PC-9 (cell line): ENCODE data around the gene HOXA9. TPM values are rescaled to one million over a fixed set of nuclear protein-coding genes. Genes with fewer than 3 reads are reported as not detected.

Experiments
- BruUV-seq: library from RNA; stranded (reverse); fragments of 400-500 nt; replicated peaks from 2 replicates; lab custom pipeline; 2021; lab: Mats Ljungman, UMichigan
- CTCF ChIA-PET: fragments of 300-600 bp; sonication (Branson Sonifier 250); formaldehyde crosslinking; loops from one replicate; lab custom pipeline; 2022; ENCODE audit warnings: antibody characterized with exemption; lab: Charles Lee
- POLR2A ChIA-PET: fragments of 300-600 bp; sonication (Branson Sonifier 250); formaldehyde crosslinking; loops from one replicate; lab custom pipeline; 2022; ENCODE audit warnings: antibody characterized with exemption; ENCODE audit not compliant: unreplicated experiment; lab: Charles Lee
- DNase-seq, 2 experiments: peaks; one replicate each; pipeline versions ENCODE4 v3.0.0 to v3.0.0-alpha.2; 2015 to 2022; ENCODE audit warnings: mixed read lengths in 1 of 2
- H2AFZ ChIP-seq: fragments of 200-600 bp; sonication (generic); 2 replicates; pipeline ENCODE4 v1.8.1; 2017; ENCODE audit warnings: antibody characterized with exemption
- H3F3A ChIP-seq: fragments of 200-600 bp; sonication (generic); 2 replicates; pipeline ENCODE4 v1.8.1; 2017; ENCODE audit warnings: antibody characterized with exemption, mild to moderate bottlenecking, low read depth; ENCODE audit not compliant: insufficient read depth
- H3K27ac ChIP-seq: fragments of 200-600 bp; sonication (generic); 2 replicates; pipeline ENCODE4 v1.6.1; 2016; ENCODE audit warnings: mixed run types
- H3K27me3 ChIP-seq: fragments of 200-600 bp; sonication (generic); 2 replicates; pipeline ENCODE4 v1.6.1; 2016; ENCODE audit warnings: low read depth, mixed run types; ENCODE audit not compliant: insufficient read depth
- H3K36me3 ChIP-seq: fragments of 200-600 bp; sonication (generic); 2 replicates; pipeline ENCODE4 v1.6.1; 2016; ENCODE audit warnings: low read depth, mixed run types
- H3K4me1 ChIP-seq: fragments of 200-600 bp; sonication (generic); replicated peaks from 2 replicates; pipeline ENCODE4 v1.6.1; 2016; ENCODE audit warnings: mixed run types; ENCODE audit not compliant: insufficient read depth
- H3K4me2 ChIP-seq: fragments of 200-600 bp; sonication (generic); 2 replicates; pipeline ENCODE4 v1.6.1; 2017; ENCODE audit warnings: mixed run types
- H3K4me3 ChIP-seq: fragments of 200-600 bp; sonication (generic); 2 replicates; pipeline ENCODE4 v1.6.1; 2016; ENCODE audit warnings: mixed run types
- H3K79me2 ChIP-seq: fragments of 200-600 bp; sonication (generic); 2 replicates; pipeline ENCODE4 v1.6.1; 2017; ENCODE audit warnings: low read depth, mixed run types
- H3K9me2 ChIP-seq: fragments of 200-600 bp; sonication (generic); 2 replicates; pipeline ENCODE4 v1.8.1; 2017; ENCODE audit warnings: mild to moderate bottlenecking; ENCODE audit not compliant: insufficient read depth
- H3K9me3 ChIP-seq: fragments of 200-600 bp; sonication (generic); 2 replicates; pipeline ENCODE4 v1.8.1; 2016; ENCODE audit warnings: low read depth; ENCODE audit not compliant: insufficient read depth
- H4K20me1 ChIP-seq: fragments of 200-600 bp; sonication (generic); 2 replicates; pipeline ENCODE4 v1.8.1; 2017; ENCODE audit not compliant: insufficient read depth
- CTCF ChIP-seq: fragments of 200-600 bp; sonication (generic); conservative IDR thresholded peaks from 2 replicates; pipeline ENCODE4 v1.6.1; 2017; ENCODE audit warnings: mixed run types, antibody characterized with exemption, mild to moderate bottlenecking, moderate library complexity
- EZH2 ChIP-seq: fragments of 200-600 bp; sonication (generic); IDR thresholded peaks from 2 replicates; pipeline ENCODE4 v1.8.0; 2017; ENCODE audit warnings: antibody characterized with exemption, low read depth
- intact Hi-C: fragments of 100-400 bp; cut with micrococcal nuclease; formaldehyde crosslinking; loops from one replicate; pipeline ENCODE4 v1.10.0; 2022; ENCODE audit not compliant: unreplicated experiment
- total RNA-seq: library from RNA; stranded (reverse); gene quantifications from 2 replicates; pipeline ENCODE4 v1.2.3, GENCODE V29; 2021

The HOXA9 gene
- total RNA-seq, 1 experiment from 2014 or later = 2.5 TPM

- H3K4me3 ChIP-seq = peak overlapping the region; percentile 71
Measured at GRCh38 chr7:27160546-27161213, 4.7 kb downstream of the HOXA9 start.

DNA sequence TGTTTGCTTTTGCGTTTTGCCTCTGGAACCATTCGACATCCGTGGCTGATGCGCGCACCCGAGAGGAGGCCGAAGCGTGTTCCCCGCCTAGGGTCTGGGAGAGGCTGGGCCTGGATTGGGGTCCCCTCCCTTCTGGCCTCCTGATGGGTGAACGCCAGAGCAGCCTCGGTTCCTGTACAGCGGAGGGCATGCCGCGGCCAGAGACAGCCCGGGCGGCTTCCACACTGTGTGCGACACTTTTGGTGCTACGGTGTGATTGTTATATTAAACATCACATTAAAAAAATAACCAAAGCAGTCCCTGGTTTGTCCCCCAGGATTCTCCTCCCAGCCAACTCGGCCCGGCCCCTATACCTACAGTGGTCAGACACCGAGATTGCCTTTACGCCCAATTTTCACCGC, 5.2 kb downstream of the HOXA9 start:
- no TSS peak for BruUV-seq
- ChIA-PET CTCF (interaction anchor here (0.6 to 3.1 kb wide), 6 partner anchors 304 to 1267 kb away, joined by 3 to 24 read pairs (median 5); no protein-coding TSS in a partner anchor), POLR2A (no interaction called here)
- H3K27ac ChIP-seq = no peak overlapping the region
- DNase-seq = no peak
- H3K4me2 ChIP-seq = peak overlapping the region; percentile 86
- TF ChIP-seq CTCF (no peak), EZH2 (no peak)
- intact Hi-C loops = loop anchor here (2.0 to 10.0 kb wide), 4 partner anchors 935 to 1593 kb away; no protein-coding TSS in a partner anchor
- H2AFZ ChIP-seq = peak overlapping the region; percentile 97
- peak overlapping the region; percentile 71; the same call in 1 of the 2 replicates for H3K4me3 ChIP-seq
- H3K36me3 ChIP-seq = no peaks in the 10 kb centered on the region
- H3K9me2 ChIP-seq = no peaks in the 10 kb centered on the region
- H3K79me2 ChIP-seq = no peaks in the 10 kb centered on the region
- no peaks in the 10 kb centered on the region for H3K9me3 ChIP-seq
- H3K27me3 ChIP-seq = no peaks in the 10 kb centered on the region
- H3F3A ChIP-seq = peaks cover 14% of the 10 kb centered on the region; the same call in 1 of the 2 replicates
- H4K20me1 ChIP-seq = no peaks in the 10 kb centered on the region
- H3K4me1 ChIP-seq = 0 out of 2 replicates have a peak, but pooled peaks cover 3% of the 10 kb centered on the region

More at GRCh38 chr7:27160546-27161213, 4.7 kb downstream of the HOXA9 start:
- BruUV-seq = no TSS peak
- Histone ChIP-seq H3K79me2 (no peaks in the 10 kb centered on the region), H3K36me3 (no peaks in the 10 kb centered on the region), H3K4me2 (peak overlapping the region; percentile 86), H2AFZ (peak overlapping the region; percentile 97), H3K4me1 (0 out of 2 replicates have a peak, but pooled peaks cover 3% of the 10 kb centered on the region), H3F3A (peaks cover 14% of the 10 kb centered on the region; the same call in 1 of the 2 replicates), H3K27ac (no peak overlapping the region), H3K9me2 (no peaks in the 10 kb centered on the region), H3K9me3 (no peaks in the 10 kb centered on the region), H4K20me1 (no peaks in the 10 kb centered on the region), H3K27me3 (no peaks in the 10 kb centered on the region)
- DNase-seq = peak; percentile 70 to 88
- ChIA-PET POLR2A (interaction anchor here (0.6 kb wide), 1 partner anchor 16 kb away, joined by 3 read pairs; no protein-coding TSS in a partner anchor), CTCF (interaction anchor here (0.6 to 3.1 kb wide), 15 partner anchors 19 to 1272 kb away, joined by 3 to 24 read pairs (median 6); no protein-coding TSS in a partner anchor)
- TF ChIP-seq CTCF (peak; percentile 100), EZH2 (no peak)
- intact Hi-C loops = loop anchor here (1.0 to 10.0 kb wide), 10 partner anchors 300 to 1593 kb away; no protein-coding TSS in a partner anchor

DNA sequence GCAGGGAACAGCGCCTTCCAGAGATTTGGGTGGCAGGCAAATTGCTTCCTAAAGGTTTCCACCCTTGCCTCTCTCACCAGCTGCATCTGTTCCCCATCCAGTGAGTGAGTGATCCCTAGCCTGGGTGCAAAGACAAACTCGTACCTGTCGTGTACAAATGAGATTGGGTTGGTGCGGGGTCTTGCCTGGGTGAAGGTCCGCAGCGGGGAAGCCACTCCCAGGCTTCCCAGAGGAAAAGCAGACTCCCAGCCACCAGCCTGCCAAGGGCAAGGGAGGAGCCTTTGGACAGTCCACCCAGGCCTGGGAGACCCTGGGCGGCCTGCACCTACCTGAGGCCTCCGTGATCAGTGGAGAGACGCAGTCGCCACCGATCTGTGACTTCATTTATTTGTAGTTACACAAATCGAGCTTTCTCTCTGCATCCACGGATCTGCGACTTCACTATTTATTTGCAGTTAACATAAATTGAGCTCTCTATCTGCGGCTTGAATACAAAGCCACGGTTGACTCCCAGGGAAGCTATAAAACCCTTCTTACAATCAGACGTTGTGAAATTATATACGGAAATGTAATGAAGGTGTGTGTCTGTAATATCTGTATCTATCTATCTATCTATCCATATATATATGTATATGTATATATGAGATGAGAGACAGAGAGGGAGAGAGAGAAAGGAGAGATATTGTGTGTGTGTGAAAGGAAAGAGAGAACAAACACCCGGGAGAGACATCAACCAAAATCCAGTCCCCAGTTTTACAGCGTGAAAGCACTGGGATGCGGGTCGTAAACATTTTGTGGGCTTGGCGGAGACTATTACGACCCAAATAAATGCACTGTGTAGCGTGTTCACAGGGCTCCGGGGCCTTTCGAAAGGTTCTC, 5.8 kb downstream of the HOXA9 start:
- no TSS peak for BruUV-seq
- no peak for DNase-seq
- CTCF ChIA-PET = interaction anchor here (1.5 kb wide), 1 partner anchor 473 kb away, joined by 4 read pairs; no protein-coding TSS in a partner anchor
- POLR2A ChIA-PET = no interaction called here
- no peak for TF ChIP-seq CTCF
- no peak for TF ChIP-seq EZH2
- H3K9me2 ChIP-seq = no peaks in the 10 kb centered on the region
- no peak overlapping the region for H3K4me3 ChIP-seq
- H3F3A ChIP-seq = peaks cover 14% of the 10 kb centered on the region; the same call in 1 of the 2 replicates
- no peaks in the 10 kb centered on the region for H3K36me3 ChIP-seq
- H2AFZ ChIP-seq = no peak overlapping the region
- no peaks in the 10 kb centered on the region for H3K9me3 ChIP-seq
- H3K27me3 ChIP-seq = no peaks in the 10 kb centered on the region
- H3K27ac ChIP-seq = no peak overlapping the region
- intact Hi-C loops = loop anchor here (2.0 to 10.0 kb wide), 4 partner anchors 935 to 1592 kb away; no protein-coding TSS in a partner anchor
- H3K79me2 ChIP-seq = no peaks in the 10 kb centered on the region
- 0 out of 2 replicates have a peak, but pooled peaks cover 3% of the 10 kb centered on the region for H3K4me1 ChIP-seq
- no peaks in the 10 kb centered on the region for H4K20me1 ChIP-seq
- no peak overlapping the region for H3K4me2 ChIP-seq
